Stomach smooth muscle (tissue), 2 donors: ENCODE data around the gene PSMB9.

ENCODE experiments used
- H3K27ac ChIP-seq: one replicate; pipeline ENCODE4 v1.7.0; 2013; ENCODE audit warnings: mild to moderate bottlenecking, low read length, inconsistent platforms
- H3K27me3 ChIP-seq, 2 donors: one replicate each; pipeline ENCODE4 v1.7.0; 2013; ENCODE audit warnings: low read length in 2 of 2; ENCODE audit not compliant: insufficient read depth in 2 of 2, control insufficient read depth in 1 of 2
- H3K36me3 ChIP-seq, 2 donors: one replicate each; pipeline ENCODE4 v1.7.0; 2013; ENCODE audit warnings: low read length in 2 of 2; ENCODE audit not compliant: control insufficient read depth in 2 of 2, insufficient read depth in 2 of 2
- H3K4me1 ChIP-seq: one replicate; pipeline ENCODE4 v1.7.0; 2013; ENCODE audit warnings: low read length; ENCODE audit not compliant: control insufficient read depth, insufficient read depth
- H3K4me3 ChIP-seq, 2 donors: one replicate each; pipeline ENCODE4 v1.7.0; 2013; ENCODE audit warnings: low read length in 2 of 2
- H3K9ac ChIP-seq, 2 donors: one replicate each; pipeline ENCODE4 v1.7.0; 2013; ENCODE audit warnings: low read length in 2 of 2, mild to moderate bottlenecking in 1 of 2
- H3K9me3 ChIP-seq, 2 donors: one replicate each; pipeline ENCODE4 v1.7.0; 2013; ENCODE audit warnings: low read length in 2 of 2; ENCODE audit not compliant: control insufficient read depth in 2 of 2
- donor health status: healthy.
- donor health status: Pancreatic carcinoma.

PSMB9 gene

DNA sequence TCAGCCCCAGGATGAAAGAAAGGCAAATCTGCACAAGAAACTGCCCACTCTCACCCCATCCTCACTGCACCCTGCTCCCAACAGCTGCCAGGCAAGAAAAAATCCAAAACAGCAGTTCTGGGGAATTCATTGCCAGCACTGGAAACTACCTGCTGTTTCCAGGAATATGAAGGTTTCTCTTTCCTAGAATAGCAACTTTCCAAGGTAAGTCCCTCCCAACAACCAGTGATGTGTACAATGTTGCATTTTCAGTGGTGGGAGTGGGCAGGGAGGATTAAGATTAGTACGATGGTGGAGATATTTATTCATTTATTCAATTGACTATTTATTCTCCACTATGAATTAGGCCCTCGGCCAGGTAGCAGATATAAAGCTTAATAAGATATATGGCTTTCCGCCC is 27.0 kb upstream of the PSMB9 start:
- Histone ChIP-seq H3K4me1 (no peaks in the 10 kb centered on the region), H3K27me3 (no peaks in the 10 kb centered on the region), H3K27ac (no peak overlapping the region), H3K9me3 (no peaks in the 10 kb centered on the region), H3K36me3 (peaks cover 17 to 21% of the 10 kb centered on the region in 2 donors), H3K9ac (no peak overlapping the region), H3K4me3 (no peak overlapping the region)

DNA sequence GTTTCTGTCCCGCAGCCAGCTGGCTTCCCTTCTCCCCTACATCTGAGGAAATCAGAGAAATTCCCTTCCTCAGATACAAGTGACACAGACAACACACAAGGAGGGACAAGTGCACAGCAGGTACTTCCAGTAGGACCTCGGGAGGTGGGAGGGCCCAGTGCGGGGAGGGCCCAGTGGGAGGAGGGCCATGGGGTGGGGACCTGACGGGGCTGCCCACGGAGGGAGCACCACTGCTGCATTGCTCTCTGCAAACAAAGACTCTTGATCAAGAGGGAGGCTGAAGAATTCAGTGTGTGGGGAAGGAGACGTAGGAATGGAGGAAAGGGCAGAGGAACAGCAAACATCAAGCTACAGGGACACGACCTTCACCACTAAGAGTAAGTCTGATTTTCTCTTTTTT is 24.5 kb upstream of the PSMB9 start:
- Histone ChIP-seq H3K9me3 (no peaks in the 10 kb centered on the region), H3K9ac (no peak overlapping the region), H3K36me3 (peaks cover 17 to 21% of the 10 kb centered on the region in 2 donors), H3K4me3 (no peak overlapping the region), H3K27me3 (no peaks in the 10 kb centered on the region), H3K27ac (no peak overlapping the region), H3K4me1 (no peaks in the 10 kb centered on the region)

DNA sequence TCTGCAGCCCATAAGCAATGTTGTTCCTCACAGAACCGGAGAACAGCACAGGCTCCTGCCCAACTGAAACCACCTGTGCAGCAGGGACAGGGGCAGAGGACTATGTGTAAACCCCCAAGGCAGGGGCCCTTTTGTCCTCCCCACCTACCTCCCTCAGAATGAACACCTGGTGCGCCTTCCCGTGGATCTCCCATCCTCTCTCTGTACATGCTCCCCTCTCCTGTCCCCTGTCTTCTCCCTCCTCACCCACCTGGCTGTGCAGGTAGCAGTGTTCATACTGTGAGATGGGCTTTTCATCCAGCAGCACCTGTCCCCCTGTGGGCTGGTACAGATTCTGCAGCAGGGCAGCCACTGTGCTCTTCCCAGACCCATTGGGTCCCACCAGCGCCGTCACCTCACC is 24.0 kb upstream of the PSMB9 start:
- Histone ChIP-seq H3K27me3 (no peaks in the 10 kb centered on the region), H3K27ac (no peak overlapping the region), H3K9me3 (no peaks in the 10 kb centered on the region), H3K4me3 (no peak overlapping the region), H3K9ac (no peak overlapping the region), H3K4me1 (no peaks in the 10 kb centered on the region), H3K36me3 (peaks cover 17 to 23% of the 10 kb centered on the region in 2 donors)

DNA sequence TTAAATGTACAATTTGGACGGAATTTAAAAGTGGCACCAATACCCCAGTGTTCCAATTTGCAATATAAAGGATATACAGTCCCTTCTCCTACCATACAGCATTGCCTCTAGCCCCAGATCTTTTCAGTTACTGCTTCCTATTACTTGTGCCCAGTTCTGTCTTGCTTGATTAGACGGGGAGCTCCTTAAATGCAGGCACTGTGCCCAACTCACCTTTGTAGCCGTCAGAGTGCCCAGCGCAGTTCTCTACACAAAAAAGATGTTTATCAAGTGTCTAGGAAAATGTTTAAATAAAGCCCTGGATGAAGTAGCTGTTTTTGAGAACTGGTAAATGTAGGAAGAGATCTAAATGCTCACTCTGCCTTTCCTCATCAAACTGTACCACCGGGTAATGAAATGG is 23.1 kb upstream of the PSMB9 start:
- Histone ChIP-seq H3K36me3 (peaks cover 17 to 29% of the 10 kb centered on the region in 2 donors), H3K27me3 (no peaks in the 10 kb centered on the region)

DNA sequence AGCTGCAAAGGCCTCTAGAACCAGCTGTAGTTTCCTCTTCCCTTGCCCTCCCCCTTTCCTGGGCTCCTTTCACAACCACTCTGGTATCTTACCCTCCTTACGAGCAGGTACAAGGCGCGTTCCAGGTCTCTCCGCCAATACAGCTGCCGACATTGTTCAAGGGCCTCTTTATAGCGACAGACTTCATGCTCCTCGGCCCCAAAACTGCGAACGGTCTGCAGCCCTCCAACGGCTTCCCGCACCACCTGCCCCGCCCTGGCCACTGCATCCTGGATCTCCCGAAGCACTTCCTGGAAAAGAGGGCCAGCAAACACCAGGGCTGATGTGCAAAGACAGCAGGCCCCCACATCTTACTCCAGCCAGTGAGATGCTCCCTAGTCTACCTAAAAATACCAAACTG is 21.5 kb upstream of the PSMB9 start:
- peaks cover 3% of the 10 kb centered on the region for H3K4me1 ChIP-seq
- H3K27ac ChIP-seq: no peak overlapping the region
- H3K9me3 ChIP-seq: no peaks in the 10 kb centered on the region
- H3K9ac ChIP-seq: no peak overlapping the region
- H3K36me3 ChIP-seq: peaks cover 17 to 29% of the 10 kb centered on the region in 2 donors
- no peak overlapping the region for H3K4me3 ChIP-seq
- no peaks in the 10 kb centered on the region for H3K27me3 ChIP-seq

More for the DNA sequence above, 23.1 kb upstream of the PSMB9 start:
- Histone ChIP-seq H3K4me3 (no peak overlapping the region), H3K9ac (no peak overlapping the region), H3K4me1 (no peaks in the 10 kb centered on the region), H3K27ac (no peak overlapping the region), H3K9me3 (no peaks in the 10 kb centered on the region)

DNA sequence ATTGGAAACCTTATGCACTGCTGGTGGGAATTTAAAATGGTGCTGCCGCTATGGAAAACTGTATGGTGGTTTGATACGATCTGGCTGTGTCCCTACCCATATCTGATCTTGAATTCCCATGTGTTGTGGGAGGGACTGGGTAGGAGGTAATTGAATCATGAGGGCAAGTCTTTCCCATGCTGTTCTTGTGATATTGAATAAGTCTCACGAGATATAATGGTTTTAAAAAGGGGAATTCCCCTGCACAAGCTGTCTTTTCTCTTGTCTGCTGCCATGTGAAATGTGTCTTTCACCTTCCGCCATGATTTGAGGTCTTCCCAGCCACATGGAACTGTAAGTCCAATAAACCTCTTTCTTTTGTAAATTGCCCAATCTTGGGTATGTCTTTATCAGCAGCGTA is 20.3 kb upstream of the PSMB9 start:
- peaks cover 17 to 29% of the 10 kb centered on the region in 2 donors for H3K36me3 ChIP-seq
- no peak overlapping the region for H3K27ac ChIP-seq
- H3K9ac ChIP-seq: no peak overlapping the region
- no peak overlapping the region for H3K4me3 ChIP-seq
- no peaks in the 10 kb centered on the region for H3K27me3 ChIP-seq
- no peaks in the 10 kb centered on the region for H3K9me3 ChIP-seq
- H3K4me1 ChIP-seq: peaks cover 9% of the 10 kb centered on the region

DNA sequence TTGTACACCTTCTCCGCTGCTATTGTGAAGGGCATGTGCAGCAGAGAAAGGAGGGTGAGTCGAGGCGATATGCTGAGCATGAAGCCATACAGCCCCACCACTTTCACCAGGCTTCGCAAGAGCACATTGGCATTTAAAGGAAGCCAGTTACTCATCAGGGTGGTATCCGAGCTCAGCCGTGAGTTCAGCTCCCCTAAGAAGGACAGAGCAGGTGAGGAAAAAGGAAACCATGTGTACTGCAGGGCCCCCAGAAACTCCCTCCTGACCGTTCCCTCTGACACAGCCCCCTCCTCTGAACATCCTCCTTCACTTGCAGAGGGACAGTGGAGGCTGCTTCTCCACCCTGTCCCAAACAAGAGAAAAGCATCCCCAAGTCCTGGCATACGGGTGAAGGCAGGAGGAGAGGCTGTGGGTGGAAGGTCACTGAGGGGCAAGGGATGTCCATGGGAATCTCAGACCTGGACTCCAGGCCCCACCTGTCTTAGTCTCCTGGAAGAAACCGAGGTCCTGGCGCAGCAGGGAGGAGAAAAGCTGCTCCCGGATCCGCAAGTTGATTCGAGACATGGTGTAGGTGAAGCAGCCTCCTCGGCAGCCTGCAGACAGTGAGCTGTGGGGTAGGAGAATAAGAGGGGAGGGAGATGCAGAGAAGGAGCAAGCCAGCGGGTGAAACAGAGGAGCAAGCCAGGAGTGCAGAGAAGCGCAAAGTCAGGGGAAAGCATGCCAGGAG is 18.7 kb upstream of the PSMB9 start:
- Histone ChIP-seq H3K27me3 (no peaks in the 10 kb centered on the region), H3K27ac (no peak overlapping the region), H3K4me3 (no peak overlapping the region), H3K4me1 (peaks cover 9% of the 10 kb centered on the region), H3K36me3 (peaks cover 3 to 14% of the 10 kb centered on the region in 2 donors), H3K9ac (no peak overlapping the region), H3K9me3 (no peaks in the 10 kb centered on the region)

DNA sequence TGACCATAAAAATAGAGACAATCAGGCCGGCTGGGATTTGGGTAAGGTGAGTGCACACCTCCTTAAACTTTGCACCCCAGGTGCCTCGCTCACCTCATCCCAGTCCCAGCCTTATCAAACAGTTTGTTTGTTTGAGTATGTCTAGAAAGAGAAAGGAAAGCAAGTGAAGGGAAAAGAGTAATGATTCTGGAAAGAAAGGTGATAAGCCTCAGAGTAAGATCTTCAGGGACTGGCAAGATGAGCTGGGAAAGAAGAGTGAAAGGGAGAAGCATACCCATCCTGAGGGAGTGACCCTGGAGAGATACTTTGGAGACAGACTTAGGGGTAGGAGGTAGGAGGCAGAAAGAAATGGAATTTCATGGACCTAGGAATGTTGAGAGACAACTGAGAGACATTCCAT is 17.1 kb upstream of the PSMB9 start:
- peaks cover 4 to 14% of the 10 kb centered on the region in 2 donors for H3K36me3 ChIP-seq
- no peak overlapping the region for H3K27ac ChIP-seq
- no peak overlapping the region for H3K9ac ChIP-seq

DNA sequence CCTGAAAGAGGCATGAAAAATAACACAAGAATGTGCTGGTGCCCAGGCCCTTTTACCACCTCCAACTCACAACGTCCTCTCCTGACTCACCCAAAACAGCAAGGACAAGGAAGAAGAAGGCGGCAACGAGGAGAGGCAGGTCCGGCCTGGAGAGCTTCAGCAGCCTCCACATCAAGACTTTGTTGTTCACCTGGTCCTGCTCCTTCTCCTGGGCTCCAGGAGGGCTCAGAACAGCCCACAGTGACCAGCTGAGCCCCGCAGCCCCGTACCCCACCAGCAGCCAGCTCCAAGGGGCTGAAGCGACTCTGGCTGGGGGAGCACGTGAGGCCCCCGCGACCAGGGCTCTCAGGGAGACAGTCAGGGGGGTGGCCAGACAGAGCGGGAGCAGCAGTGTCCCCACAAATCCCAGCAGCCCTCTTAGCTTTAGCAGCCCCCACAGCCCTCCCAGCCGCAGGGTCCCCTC is 16.3 kb upstream of the PSMB9 start:
- Histone ChIP-seq H3K9me3 (no peaks in the 10 kb centered on the region), H3K4me3 (peak overlapping the region; percentile 55 to 89), H3K4me1 (peaks cover 10% of the 10 kb centered on the region), H3K27me3 (no peaks in the 10 kb centered on the region), H3K9ac (peak overlapping the region; percentile 52 to 79), H3K27ac (peak overlapping the region; percentile 84), H3K36me3 (peaks cover 4 to 19% of the 10 kb centered on the region in 2 donors)

More for the DNA sequence above, 17.1 kb upstream of the PSMB9 start:
- Histone ChIP-seq H3K9me3 (no peaks in the 10 kb centered on the region), H3K4me1 (peaks cover 9% of the 10 kb centered on the region), H3K4me3 (no peak overlapping the region), H3K27me3 (no peaks in the 10 kb centered on the region)

DNA sequence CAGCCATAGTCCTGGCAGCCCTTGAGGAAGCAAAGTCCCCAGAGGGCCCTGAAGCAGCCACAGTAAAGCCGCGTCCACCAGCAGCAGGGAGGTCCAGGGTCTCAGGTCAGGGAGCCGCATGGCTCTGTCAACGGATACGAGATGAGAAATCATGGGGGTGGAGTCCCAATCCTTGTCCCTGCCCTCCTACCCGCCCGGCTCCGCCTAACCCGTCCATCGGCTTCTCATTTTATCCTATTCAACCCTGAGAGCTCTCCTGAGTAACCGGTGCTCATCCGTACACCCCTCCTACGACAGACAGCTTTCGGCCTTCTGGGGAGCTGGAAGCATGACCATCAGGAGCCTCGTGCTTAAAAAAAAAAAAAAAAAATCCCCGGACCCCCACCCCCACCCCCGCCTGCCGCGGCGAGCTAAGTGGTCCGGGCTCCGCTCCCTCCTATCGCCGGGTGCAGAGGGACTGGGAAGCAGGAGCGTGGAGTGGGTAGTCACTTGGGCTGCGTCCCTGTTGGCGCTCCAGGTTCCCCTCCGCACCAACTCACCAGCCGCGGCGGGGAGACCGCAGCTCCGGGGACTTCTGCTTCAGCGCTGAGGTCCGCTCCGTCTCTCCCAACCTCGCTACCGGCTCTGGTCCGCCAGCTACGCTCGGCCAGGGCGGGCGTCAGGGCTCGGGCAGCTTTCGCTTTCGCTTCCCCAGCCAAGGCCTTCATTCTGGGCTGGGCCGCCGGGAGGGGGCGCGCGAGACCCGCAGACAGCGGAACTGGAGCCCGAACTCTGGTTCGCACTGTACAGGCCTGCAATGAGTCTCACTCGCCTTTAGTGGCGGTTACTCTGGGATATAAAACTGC is 15.7 kb upstream of the PSMB9 start, which contains the start of gene TAP2:
Gene TAP2, minus strand, starts transcription at position 626 of the 845 bp plus-strand sequence. Its CDS starts 506 bp downstream, at position 120.
- H3K27me3 ChIP-seq: no peaks in the 10 kb centered on the region
- peaks cover 16% of the 10 kb centered on the region for H3K4me1 ChIP-seq
- no peaks in the 10 kb centered on the region for H3K9me3 ChIP-seq
- H3K4me3 ChIP-seq: peak within 1 kb of the TSS; percentile 55 to 89
- peak within 1 kb of the TSS; percentile 52 to 79 for H3K9ac ChIP-seq
- H3K27ac ChIP-seq: peak within 1 kb of the TSS; percentile 84
- peaks cover 4 to 19% of the 10 kb centered on the region in 2 donors for H3K36me3 ChIP-seq
